ENCODE data around the gene CARD9.

DNA sequence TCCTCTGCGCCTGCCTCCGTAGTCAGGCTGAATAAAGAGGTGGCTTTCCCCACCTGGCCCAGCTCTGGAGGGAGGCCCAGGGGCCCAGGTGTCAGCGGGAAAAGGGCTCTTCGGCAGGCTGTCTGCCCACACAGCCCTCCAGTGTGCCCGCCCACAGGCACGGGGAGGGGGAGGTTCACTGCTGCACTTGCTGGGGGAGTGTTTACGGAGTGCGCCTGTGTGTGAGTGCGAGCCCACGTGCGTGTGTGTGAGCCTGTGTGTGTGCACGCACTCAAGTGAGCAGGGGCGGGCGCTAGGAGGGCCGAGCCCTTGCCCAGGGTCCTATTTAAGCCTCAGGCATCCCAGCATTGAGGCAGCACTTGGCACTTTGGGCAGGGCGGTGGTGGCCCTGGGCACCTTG is 20.8 kb downstream of the CARD9 start:
- TF ChIP-seq, protein P1, sequence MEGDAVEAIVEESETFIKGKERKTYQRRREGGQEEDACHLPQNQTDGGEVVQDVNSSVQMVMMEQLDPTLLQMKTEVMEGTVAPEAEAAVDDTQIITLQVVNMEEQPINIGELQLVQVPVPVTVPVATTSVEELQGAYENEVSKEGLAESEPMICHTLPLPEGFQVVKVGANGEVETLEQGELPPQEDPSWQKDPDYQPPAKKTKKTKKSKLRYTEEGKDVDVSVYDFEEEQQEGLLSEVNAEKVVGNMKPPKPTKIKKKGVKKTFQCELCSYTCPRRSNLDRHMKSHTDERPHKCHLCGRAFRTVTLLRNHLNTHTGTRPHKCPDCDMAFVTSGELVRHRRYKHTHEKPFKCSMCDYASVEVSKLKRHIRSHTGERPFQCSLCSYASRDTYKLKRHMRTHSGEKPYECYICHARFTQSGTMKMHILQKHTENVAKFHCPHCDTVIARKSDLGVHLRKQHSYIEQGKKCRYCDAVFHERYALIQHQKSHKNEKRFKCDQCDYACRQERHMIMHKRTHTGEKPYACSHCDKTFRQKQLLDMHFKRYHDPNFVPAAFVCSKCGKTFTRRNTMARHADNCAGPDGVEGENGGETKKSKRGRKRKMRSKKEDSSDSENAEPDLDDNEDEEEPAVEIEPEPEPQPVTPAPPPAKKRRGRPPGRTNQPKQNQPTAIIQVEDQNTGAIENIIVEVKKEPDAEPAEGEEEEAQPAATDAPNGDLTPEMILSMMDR (IDR thresholded peaks at IDR 0.05) = no peak
- TF ChIP-seq POLR2A (IDR thresholded peaks at IDR 0.05) = no peak
